ENCODE measurements around the gene LETMD1.

LETMD1 gene

GRCh38 chr12:51025836-51026638, 22.1 kb upstream of the LETMD1 start, which contains the start of gene SLC11A2:
SLC11A2 (minus strand) TSS chr12:51026384; CDS start chr12:51010728, 15,656 bp downstream.
- in situ Hi-C loops (cut with HindIII; ENCODE audit: low sequenced_read_pairs), result no loop called here

- in situ Hi-C loops (cut with HindIII; ENCODE audit: low sequenced_read_pairs), result no loop called here
Observed at GRCh38 chr12:51027342-51027835, 20.7 kb upstream of the LETMD1 start.

- in situ Hi-C loops (cut with HindIII; ENCODE audit: low sequenced_read_pairs), result no loop called here
Observed at GRCh38 chr12:51028126-51028812, 19.9 kb upstream of the LETMD1 start.

GRCh38 chr12:51028813-51029150, 19.3 kb upstream of the LETMD1 start:
- in situ Hi-C loops (cut with HindIII; ENCODE audit: low sequenced_read_pairs), result no loop called here

GRCh38 chr12:51033048-51033447, 15.1 kb upstream of the LETMD1 start:
- in situ Hi-C loops (cut with HindIII; ENCODE audit: low sequenced_read_pairs), result no loop called here

- in situ Hi-C loops (cut with HindIII; ENCODE audit: low sequenced_read_pairs), result no loop called here
Observed at GRCh38 chr12:51033457-51034089, 14.6 kb upstream of the LETMD1 start.

GRCh38 chr12:51036279-51036678, 11.8 kb upstream of the LETMD1 start:
- in situ Hi-C loops (cut with HindIII; ENCODE audit: low sequenced_read_pairs), result no loop called here

- in situ Hi-C loops (cut with HindIII; ENCODE audit: low sequenced_read_pairs), result no loop called here
Observed at GRCh38 chr12:51048661-51049251, 629 bp downstream of the LETMD1 start.

- in situ Hi-C loops (cut with HindIII; ENCODE audit: low sequenced_read_pairs), result no loop called here
Observed at GRCh38 chr12:51049525-51049924, 1.4 kb downstream of the LETMD1 start.

GRCh38 chr12:51051787-51052186, 3.7 kb downstream of the LETMD1 start:
- in situ Hi-C loops (cut with HindIII; ENCODE audit: low sequenced_read_pairs), result no loop called here

- in situ Hi-C loops (cut with HindIII; ENCODE audit: low sequenced_read_pairs), result no loop called here
Observed at GRCh38 chr12:51055060-51055459, 6.9 kb downstream of the LETMD1 start.

- in situ Hi-C loops (cut with HindIII; ENCODE audit: low sequenced_read_pairs), result no loop called here
Observed at GRCh38 chr12:51056242-51056641, 8.1 kb downstream of the LETMD1 start.

GRCh38 chr12:51059086-51059485, 11.0 kb downstream of the LETMD1 start:
- in situ Hi-C loops (cut with HindIII; ENCODE audit: low sequenced_read_pairs), result no loop called here

GRCh38 chr12:51062631-51063397, 14.7 kb downstream of the LETMD1 start:
- in situ Hi-C loops (cut with HindIII; ENCODE audit: low sequenced_read_pairs), result no loop called here

GRCh38 chr12:51065530-51065929, 17.4 kb downstream of the LETMD1 start:
- in situ Hi-C loops (cut with HindIII; ENCODE audit: low sequenced_read_pairs), result no loop called here

GRCh38 chr12:51067229-51067628, 19.1 kb downstream of the LETMD1 start:
- in situ Hi-C loops (cut with HindIII; ENCODE audit: low sequenced_read_pairs), result no loop called here

- in situ Hi-C loops (cut with HindIII; ENCODE audit: low sequenced_read_pairs), result no loop called here
Observed at GRCh38 chr12:51067771-51068170, 19.6 kb downstream of the LETMD1 start.

- in situ Hi-C loops (cut with HindIII; ENCODE audit: low sequenced_read_pairs), result no loop called here
Observed at GRCh38 chr12:51070004-51070403, 21.9 kb downstream of the LETMD1 start.

GRCh38 chr12:51071663-51072062, 23.5 kb downstream of the LETMD1 start:
- in situ Hi-C loops (cut with HindIII; ENCODE audit: low sequenced_read_pairs), result no loop called here

GRCh38 chr12:51075390-51075789, 27.3 kb downstream of the LETMD1 start:
- in situ Hi-C loops (cut with HindIII; ENCODE audit: low sequenced_read_pairs), result no loop called here
